DMS153 treated with DMSO at 0.1 percent for 48 hours (cell line): ENCODE measurements around the gene COL6A2.
"Not testable (repeated sequence)": the region's sequence is repeated elsewhere in the genome, so short reads cannot be mapped to it uniquely, and the experiment has no call there.

ENCODE experiments used
- DNase-seq: peaks from one replicate; lab custom pipeline; 2025; ENCODE audit not compliant: unreplicated experiment; lab: John Stamatoyannopoulos, UW

COL6A2 gene

GRCh38 chr21:46092811-46093667 is 4.9 kb upstream of the COL6A2 start:
- no peak for DNase-seq

DNA sequence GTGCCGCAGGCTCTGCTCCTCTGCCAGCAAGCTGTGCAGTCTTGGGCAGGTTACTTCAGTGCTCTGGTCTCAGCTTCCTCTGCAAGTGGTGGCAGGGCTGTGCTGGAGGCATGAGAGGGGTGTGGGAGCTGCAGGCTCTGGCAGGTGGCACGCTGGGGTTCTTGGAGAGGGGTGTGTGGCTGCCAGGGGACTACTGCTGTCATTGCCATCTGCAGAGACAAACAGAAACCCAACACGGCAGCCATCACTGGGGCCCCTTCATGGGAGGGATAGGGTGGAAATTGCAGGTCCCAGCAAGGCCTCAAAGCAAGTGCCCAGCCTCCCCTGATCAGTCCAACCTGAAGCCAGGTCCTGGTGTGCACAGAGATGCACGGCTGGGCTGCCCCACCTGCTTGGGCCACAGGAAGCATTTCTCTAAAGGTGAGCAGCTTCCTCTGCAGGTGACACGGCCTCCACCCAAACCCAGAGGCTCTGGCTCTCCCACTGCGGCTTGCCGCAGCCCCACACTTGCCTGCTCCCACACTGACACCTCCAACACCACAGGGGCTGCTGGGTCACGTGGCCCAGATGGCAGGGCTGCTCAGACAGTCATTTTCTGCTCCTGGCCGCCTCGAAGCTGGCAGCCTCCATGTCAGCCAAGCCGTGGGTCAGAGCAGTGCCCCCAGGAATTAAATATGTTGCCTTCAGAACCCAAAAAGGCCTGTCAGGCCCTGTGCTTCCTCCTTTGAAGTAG is 4.1 kb upstream of the COL6A2 start:
- DNase-seq = no peak

DNA sequence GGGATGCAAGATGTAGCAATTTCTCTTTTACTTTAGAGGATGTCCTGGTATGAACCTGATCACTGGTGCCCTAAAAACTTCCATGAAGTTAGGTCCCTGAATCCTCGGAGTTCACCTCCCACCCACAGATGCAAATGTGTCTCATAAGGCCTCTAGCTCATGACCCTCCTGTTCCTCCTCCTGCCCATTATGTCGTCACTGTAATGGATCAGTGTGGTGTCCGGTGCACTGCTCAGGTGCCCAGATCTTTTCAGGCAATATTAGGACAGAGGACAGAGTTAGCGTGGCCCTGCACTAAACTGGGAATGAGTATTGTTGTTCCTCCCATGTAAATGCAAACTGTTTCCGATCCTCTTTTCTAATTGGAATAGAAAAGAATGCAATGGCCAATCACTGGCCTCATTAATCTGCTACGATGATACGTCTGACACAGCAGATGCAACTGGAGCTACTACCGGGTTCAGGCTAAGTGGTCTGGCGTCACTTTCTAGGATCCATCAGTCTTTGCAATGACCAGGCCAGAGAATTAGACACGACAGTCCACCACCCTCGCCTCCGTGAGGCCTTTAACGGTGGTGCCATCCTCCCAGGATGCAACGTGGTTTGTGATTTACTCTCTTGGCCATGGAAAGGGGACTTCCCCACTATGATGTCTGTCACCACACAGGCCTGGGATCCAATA is 3.4 kb upstream of the COL6A2 start:
- no peak for DNase-seq

GRCh38 chr21:46095083-46095719 is 2.7 kb upstream of the COL6A2 start:
- DNase-seq = no peak

DNA sequence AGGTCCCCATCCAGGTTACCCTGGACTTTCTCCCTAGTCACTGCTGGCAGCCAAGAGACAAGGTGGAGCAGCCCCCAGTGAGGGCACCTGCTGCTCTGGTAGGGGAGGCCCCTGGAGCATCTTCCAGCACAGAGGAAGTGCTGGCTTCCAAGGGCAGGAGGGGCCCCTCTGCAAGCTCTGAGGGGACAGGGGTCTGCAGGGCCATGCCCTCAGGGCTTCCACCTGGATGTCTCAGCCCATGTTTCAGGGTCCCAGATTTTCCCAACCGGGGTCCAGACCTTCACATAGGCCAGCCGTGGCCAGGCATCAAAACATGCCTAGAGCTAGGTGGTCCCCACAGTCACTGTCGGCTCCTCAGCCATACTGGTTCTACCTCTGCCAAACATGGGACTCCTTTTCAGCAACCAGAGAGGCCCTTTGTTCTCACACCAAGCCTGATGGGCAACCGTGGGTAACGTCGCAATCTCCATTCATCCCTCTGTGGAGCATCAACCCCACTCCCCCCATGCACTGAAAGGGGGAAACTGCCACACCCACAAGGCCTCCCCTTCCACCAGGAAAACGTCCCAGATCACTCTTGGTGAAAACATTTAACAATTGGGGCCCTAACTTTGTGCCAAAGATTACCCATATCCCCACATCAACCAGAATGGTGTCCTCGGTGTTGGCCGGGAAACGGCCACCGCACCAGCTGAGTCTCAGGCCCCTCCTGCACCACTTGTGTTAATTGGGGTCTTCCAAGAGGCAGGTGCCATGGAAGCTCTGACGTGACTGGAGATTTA is 1.9 kb upstream of the COL6A2 start:
- DNase-seq = no peak

DNA sequence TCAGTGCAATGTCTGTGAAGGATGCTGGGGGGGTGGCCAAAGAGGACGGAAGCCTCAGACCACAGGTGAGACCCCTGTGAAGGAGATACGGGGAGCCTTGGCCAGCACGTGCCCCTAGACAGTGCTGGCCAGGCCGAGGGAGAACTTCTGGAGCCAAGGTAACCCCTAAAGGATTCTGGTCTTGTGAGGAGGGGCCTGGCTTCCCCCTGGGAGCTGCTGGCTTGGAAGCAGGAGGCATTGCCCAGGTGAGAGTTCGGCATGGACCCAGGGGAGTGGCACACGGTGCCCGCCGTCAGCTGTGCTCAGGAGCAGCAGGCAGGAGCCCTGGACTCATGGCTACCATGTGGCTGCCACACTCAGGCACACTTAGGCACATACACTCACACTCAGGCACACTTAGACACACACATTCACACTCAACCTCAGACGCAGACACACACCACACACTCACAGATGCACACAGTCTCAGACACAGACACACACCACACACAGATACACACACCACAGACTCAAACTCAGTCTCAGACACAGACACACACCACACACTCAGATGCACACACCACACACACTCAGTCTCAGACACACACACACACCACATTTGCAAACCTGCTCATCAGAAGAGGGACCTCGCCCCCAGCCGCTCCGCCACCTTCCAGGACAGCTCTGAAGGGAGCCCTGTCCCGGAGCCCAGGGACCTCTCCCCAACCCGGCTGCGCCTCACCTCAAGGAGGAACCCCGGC is 1.1 kb upstream of the COL6A2 start:
- no peak for DNase-seq

DNA sequence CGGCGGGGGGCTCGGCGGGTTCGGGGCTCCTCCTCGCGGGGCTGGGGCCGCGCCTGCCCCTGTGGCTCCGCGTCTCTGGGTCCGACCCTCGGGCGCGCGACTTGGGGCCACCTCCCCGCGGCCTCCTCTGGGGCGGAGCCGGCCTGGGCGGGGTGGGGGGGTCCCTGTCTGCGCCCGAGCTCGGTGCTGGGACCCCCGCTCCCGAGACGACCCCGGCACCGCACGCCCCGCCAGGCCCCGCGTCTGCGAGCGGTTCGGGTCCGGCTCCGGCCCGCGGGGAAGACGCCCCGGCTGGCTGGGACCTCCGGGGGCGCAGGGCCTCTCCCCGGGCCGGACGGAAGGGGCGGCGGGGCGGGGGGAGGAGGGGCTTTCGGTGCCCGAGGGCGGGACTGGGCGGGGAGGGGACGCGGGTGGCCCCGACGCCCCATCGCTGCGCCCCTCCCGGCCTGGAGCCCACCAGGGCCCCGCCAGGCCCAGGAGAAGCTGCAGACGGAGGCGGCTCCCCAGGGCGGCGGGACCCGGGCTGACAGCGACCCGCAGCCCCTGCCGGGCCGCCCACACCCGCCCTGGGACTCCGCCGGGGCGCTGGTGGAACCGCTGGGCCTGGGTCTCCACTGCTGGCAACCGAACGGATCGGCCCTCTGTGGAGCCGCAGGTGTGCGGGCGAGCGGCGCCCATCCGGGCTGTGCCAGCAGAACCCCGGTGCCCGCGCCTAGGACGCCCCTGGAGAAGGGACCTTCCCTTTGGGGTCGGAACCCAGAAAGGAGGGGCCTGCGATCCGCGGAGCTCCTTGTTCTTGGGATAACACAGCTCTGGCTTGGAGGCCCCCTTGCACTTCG is 610 bp downstream of the COL6A2 start:
- DNase-seq = no peak

GRCh38 chr21:46099476-46099875 is 1.6 kb downstream of the COL6A2 start:
- no peak for DNase-seq

DNA sequence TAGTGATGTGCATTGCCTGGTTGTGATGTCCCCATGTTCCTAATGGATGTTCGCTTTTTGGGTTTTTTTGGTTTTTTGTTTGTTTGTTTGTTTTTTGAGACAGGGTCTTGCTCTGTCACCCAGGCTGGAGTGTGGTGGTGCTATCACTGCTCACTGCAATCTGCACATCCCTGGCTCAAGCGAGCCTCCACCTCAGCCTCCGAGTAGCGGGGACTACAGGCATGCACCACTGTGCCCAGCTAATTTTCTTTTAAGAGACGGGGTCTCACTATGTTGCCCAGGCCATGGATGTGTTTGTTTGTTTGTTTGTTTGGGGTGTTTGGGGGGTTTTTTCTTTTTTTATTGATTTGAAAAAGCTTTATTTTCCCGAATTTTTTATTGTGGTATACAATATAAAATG is 2.1 kb downstream of the COL6A2 start:
- no peak for DNase-seq

- DNase-seq = no peak
Measured at GRCh38 chr21:46100426-46100825, 2.5 kb downstream of the COL6A2 start.

DNA sequence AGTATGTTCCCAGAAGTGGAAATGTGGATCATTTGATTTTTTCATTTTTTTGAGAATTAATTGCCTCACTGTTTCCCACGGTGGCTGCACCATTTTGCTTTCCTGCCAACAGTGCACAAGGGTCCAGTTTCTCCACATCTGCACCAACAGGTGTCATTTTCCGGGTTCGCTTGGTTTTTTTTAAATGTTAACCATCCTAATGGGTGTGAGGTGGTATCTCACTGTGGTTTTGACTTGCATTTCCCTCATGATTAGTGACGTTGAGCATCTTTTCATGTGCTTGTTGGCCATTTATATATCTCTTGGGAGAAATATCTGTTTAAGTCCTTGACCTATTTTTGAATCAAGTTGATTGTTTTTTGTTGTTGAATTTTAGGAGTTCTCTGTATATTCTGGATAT is 3.0 kb downstream of the COL6A2 start:
- DNase-seq = no peak

DNA sequence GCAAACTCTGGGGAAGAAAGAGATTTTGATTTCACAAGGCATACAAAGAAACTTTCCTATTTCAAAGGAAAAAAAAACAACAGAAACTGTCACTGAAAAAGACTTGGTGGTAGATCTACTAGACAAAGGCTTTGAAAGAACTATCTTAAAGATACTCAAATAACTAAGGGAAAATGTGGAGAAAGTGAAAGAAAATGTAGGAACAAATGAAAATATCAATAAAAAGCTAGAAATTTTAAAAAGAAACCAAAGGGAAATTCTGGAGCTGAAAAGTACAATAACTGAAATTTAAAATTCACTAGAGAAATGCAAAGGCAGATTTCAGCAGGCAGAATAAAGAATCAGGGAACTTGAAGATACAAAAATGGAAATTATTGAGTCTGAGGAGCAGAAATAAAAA is 6.2 kb downstream of the COL6A2 start:
- no peak for DNase-seq

DNA sequence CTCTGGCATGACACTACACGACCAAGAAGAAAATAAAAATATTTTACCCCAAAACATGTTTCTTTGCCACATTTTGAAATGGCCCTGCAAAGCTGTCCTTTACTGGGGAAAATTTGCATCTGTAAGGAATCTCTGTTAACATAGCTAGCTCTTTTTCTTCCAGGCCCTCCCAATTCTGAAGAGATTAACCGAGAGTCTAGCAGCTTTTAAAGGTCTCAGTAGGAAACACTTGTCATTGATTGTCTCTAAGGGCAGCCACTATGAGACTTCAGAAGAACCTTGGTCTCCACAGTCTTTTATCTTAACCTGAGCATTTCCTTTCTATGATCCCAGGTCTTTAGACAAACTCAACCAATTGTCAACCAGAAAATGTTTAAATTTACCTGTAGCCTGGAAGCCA is 9.5 kb downstream of the COL6A2 start:
- DNase-seq = not testable (repeated sequence)

DNA sequence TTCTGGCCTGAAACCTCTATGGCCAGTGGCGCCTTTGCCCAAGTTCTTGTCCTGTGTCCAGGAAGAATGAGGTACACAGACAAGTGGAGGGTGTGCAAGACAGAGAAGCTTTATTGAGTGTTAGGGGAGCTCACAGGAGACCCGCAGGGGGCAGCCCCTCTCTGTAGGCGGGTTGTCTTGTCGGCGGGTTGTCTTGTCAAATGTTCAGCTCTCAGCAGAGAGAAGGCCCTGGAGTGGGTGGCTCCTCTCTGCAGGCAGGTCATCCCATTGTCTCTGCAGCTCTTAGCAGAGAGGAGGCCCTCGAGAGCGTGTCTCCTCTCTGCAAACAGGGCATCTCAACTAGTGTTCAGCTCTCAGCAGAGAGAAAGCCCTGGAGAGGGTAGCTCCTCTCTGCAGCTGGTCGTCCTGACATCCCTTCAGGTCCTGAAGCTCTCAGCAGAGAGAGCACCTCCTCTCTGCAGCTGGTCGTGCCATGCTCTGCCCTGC is 11.0 kb downstream of the COL6A2 start:
- DNase-seq = no peak

DNA sequence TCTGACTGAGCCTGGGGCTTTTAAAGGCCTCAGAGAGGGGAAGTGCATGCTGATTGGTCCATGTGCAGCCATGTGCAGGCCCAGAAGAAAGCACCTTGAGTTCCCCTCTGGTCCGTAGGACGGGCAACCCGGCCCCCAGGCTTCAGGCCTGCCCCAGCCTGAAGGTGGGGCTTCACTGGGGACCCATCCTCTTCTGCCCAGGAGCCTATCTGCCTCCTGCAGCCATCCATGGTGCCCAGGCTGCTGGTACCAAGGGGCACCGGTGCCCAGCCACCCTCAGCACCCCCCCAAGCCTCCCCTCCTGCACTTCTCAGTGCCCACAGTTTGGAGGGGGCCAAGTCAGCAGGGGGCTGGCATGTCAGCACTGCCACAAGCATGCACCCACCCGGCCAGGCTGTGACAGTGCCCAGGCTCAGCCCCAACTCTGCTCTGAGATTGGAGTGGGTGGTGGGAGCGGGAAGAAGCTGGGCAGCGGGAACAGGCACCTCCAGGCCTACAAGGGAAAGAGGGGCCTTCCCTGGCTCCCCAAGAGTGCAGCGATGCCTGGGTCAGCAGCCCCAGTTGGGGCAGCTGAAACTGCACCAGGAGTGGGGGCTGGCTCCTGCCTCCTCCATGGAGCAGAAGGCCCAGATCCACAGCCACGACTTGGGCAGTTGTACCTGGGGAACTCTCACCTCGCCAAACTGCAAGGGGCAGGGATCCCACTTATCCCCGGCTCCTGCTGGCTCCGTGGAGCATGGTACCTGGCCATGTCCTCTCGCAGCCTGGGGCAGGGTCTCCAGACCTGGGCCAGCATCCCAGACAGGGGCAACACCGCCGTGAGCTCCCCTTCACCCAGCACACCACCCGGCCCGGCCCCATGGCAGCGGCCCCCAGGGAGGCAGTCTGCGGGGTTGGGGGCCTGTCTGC is 11.7 kb downstream of the COL6A2 start:
- no peak for DNase-seq

DNA sequence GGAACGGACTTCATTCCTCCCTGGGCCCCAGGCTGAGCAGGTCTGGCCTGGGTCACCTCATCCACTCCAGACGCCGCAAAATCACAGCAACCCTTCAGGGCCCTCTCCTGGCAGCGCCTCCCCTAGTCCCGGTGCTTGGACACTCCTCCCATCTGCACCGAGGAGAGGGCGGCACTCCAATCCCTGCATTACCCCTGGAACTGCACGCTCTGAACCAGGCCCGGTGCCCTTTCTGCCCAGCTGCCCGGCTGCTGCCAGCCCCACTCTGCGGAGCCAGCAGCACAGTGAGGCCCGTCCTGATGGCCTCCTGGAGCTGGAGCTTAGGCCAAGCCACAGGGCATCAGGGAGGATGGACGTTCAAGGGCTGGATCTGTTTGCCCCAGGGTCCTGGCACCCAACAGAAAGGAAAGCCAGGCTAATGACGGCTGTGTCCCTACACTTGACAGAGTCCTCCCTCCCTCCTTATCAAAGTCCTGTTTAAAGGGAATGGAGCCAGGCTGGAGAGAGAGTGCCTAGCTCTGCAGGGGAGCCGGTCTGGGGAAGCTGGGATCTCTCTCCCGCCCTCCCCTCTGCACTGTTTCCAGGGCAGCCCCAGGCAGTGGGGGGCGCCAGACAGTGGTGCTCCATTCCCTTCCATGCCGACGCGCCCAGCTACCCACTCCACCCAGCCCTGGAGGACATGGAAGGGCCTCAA is 12.7 kb downstream of the COL6A2 start:
- no peak for DNase-seq

GRCh38 chr21:46111193-46111571 is 13.3 kb downstream of the COL6A2 start:
- no peak for DNase-seq
